HG03457 (cell line): ENCODE results near the gene NFRKB.
"Not testable (repeated sequence)": the region's sequence is repeated elsewhere in the genome, so short reads cannot be mapped to it uniquely, and the experiment has no call there.

Experiments used
- ATAC-seq: cut with Tn5 transposase; IDR thresholded peaks from one replicate; pipeline ENCODE4 v1.9.1; 2021; ENCODE audit warnings: moderate number of reproducible peaks; ENCODE audit not compliant: unreplicated experiment

The NFRKB gene

GRCh38 chr11:129894278-129895125 lies 876 bp downstream of the NFRKB start:
- ATAC-seq = no peak

GRCh38 chr11:129888451-129888850 lies 6.9 kb downstream of the NFRKB start:
- no peak for ATAC-seq

- ATAC-seq = no peak
Measured at GRCh38 chr11:129885381-129885780, 10.0 kb downstream of the NFRKB start.

GRCh38 chr11:129884581-129884980 lies 10.8 kb downstream of the NFRKB start:
- ATAC-seq = no peak

- ATAC-seq = no peak
Measured at GRCh38 chr11:129881570-129882170, 13.7 kb downstream of the NFRKB start.

GRCh38 chr11:129880311-129880710 lies 15.1 kb downstream of the NFRKB start:
- no peak for ATAC-seq

- ATAC-seq = no peak
Measured at GRCh38 chr11:129871914-129872313, 23.5 kb downstream of the NFRKB start.

GRCh38 chr11:129868626-129869025 lies 26.8 kb downstream of the NFRKB start:
- not testable (repeated sequence) for ATAC-seq

- no peak for ATAC-seq
Measured at GRCh38 chr11:129866311-129866710, 29.1 kb downstream of the NFRKB start.

- ATAC-seq = no peak
Measured at GRCh38 chr11:129865701-129866100, 29.7 kb downstream of the NFRKB start.

- no peak for ATAC-seq
Measured at GRCh38 chr11:129864811-129865210, 30.6 kb downstream of the NFRKB start.

GRCh38 chr11:129861702-129862522 lies 33.5 kb downstream of the NFRKB start:
- ATAC-seq = no peak

GRCh38 chr11:129856036-129856435 lies 39.3 kb downstream of the NFRKB start:
- no peak for ATAC-seq

- ATAC-seq = no peak
Measured at GRCh38 chr11:129855086-129855485, 40.3 kb downstream of the NFRKB start.

- ATAC-seq = no peak
Measured at GRCh38 chr11:129854232-129854805, 41.1 kb downstream of the NFRKB start.

GRCh38 chr11:129853518-129854231 lies 41.7 kb downstream of the NFRKB start:
- no peak for ATAC-seq

- ATAC-seq = no peak
Measured at GRCh38 chr11:129852125-129852740, 43.1 kb downstream of the NFRKB start.

GRCh38 chr11:129849447-129850130 lies 45.8 kb downstream of the NFRKB start:
- no peak for ATAC-seq

- ATAC-seq = not testable (repeated sequence)
Measured at GRCh38 chr11:129847361-129847760, 48.0 kb downstream of the NFRKB start.
